Astrocyte (in vitro differentiated cells and primary cell): ENCODE results near the gene SETD2.

Source experiments
- CTCF ChIP-seq: IDR thresholded peaks from 2 replicates; pipeline ENCODE4 v1.5.1; 2011; ENCODE audit warnings: low read depth, mild to moderate bottlenecking, inconsistent platforms, low read length, moderate library complexity; ENCODE audit not compliant: insufficient read depth
- EZH2 ChIP-seq: IDR thresholded peaks from 2 replicates; pipeline ENCODE4 v1.6.1; 2012; ENCODE audit warnings: mild to moderate bottlenecking, low read length, inconsistent platforms; ENCODE audit not compliant: insufficient read depth

- TF ChIP-seq CTCF (no peak), EZH2 (no peak)
Measured at GRCh38 chr3:46998852-46999515, 164.9 kb downstream of the SETD2 start.
